Ascending aorta (tissue), 2 donors: ENCODE results near the gene TRIO. TPM values are rescaled to one million over a fixed set of nuclear protein-coding genes. Genes with fewer than 3 reads are reported as not detected.
A peak's percentile ranks its signal among the peaks of the same experiment; 100 is the strongest.

Experiments used
- DNase-seq, 2 donors: peaks; one replicate each; pipeline ENCODE4 v3.0.0-alpha.2; 2019; ENCODE audit warnings: low spot score in 2 of 2
- H3K27ac ChIP-seq, 2 donors: fragments of 200-600 bp; sonication (generic); one replicate each; pipeline ENCODE4 v1.5.1; 2016 to 2017; ENCODE audit warnings: mild to moderate bottlenecking in 1 of 2
- H3K27me3 ChIP-seq: fragments of 200-600 bp; sonication (generic); one replicate; pipeline ENCODE4 v1.5.1; 2017
- H3K36me3 ChIP-seq, 2 donors: fragments of 200-600 bp; sonication (generic); one replicate each; pipeline ENCODE4 v1.5.1; 2016
- H3K4me1 ChIP-seq, 2 donors: fragments of 200-600 bp; sonication (generic); one replicate each; pipeline ENCODE4 v1.5.1; 2016 to 2017; ENCODE audit warnings: mild to moderate bottlenecking in 1 of 2
- H3K4me3 ChIP-seq, 2 donors: fragments of 200-600 bp; sonication (generic); one replicate each; pipeline ENCODE4 v1.5.1; 2016 to 2017; ENCODE audit warnings: mild to moderate bottlenecking in 1 of 2
- H3K9me3 ChIP-seq, 2 donors: fragments of 200-600 bp; sonication (generic); one replicate each; pipeline ENCODE4 v1.5.1; 2016
- CTCF ChIP-seq, 3 experiments: fragments of 200-600 bp in 2 of 3; fragments of 450-650 bp in 1 of 3; sonication (generic) in 2 of 3; IDR thresholded peaks; one replicate each; pipeline ENCODE4 v1.5.1; 2016 to 2019; ENCODE audit warnings: antibody characterized with exemption in 3 of 3, mild to moderate bottlenecking in 1 of 3, moderate library complexity in 1 of 3
- intact Hi-C: fragments of 100-400 bp; cut with DNase I; formaldehyde crosslinking; loops from one replicate; pipeline ENCODE4 v1.15.1; 2023
- total RNA-seq: library from RNA; depleted of rRNA; stranded (reverse); fragments of >200 nt; gene quantifications from one replicate; pipeline ENCODE4 v1.1.0, GENCODE V29; 2016

TRIO gene
- total RNA-seq, 1 donor from 2014 or later = 262 TPM

DNA sequence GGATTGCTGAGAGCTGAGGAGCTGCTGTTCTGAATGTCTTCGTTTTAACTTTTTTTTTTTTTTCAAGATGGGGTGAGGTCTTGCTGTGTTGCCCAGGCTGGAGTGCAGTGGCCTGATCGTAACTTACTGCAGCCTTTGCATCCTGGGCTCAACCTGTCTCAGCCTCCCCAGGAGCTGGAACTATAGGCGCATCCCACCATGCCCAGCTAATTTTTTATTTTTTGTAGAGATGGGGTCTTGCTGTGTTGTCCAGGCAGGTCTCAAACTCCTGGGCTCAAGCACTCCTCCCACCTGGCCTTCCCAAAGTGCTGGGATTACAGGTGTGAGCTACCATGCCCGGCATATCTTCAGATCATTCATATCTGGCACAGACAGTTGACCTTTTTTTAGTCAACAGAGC lies 46.5 kb downstream of the TRIO start:
- DNase-seq = no peak
- peaks cover 35 to 74% of the 10 kb centered on the region in 2 donors for H3K4me1 ChIP-seq
- intact Hi-C loops = loop anchor here (1.0 to 10.0 kb wide), 8 partner anchors 15 to 475 kb away; partner anchors contain the start of gene OTULIN
- no peaks in the 10 kb centered on the region for H3K36me3 ChIP-seq
- TF ChIP-seq CTCF (IDR thresholded peaks at IDR 0.05) = no peak
- peak overlapping the region; percentile 95 to 99 for H3K27ac ChIP-seq
- H3K27me3 ChIP-seq = no peaks in the 10 kb centered on the region
- H3K4me3 ChIP-seq = peak overlapping the region in 1 of 2 donors; percentile 46
- H3K9me3 ChIP-seq = no peaks in the 10 kb centered on the region

- peak overlapping the region; percentile 95 to 99 for H3K27ac ChIP-seq
- no peak for TF ChIP-seq CTCF (IDR thresholded peaks at IDR 0.05)
- H3K4me1 ChIP-seq = peaks cover 29 to 66% of the 10 kb centered on the region in 2 donors
- no peaks in the 10 kb centered on the region for H3K27me3 ChIP-seq
- intact Hi-C loops = loop anchor here (1.0 to 5.0 kb wide), 5 partner anchors 14 to 83 kb away; no protein-coding TSS in a partner anchor
- H3K9me3 ChIP-seq = no peaks in the 10 kb centered on the region
- peak overlapping the region in 1 of 2 donors; percentile 46 for H3K4me3 ChIP-seq
- DNase-seq = peak in 1 of 2 donors; percentile 89
- H3K36me3 ChIP-seq = no peaks in the 10 kb centered on the region
These were observed 47.3 kb downstream of the TRIO start for GRCh38 chr5:14190194-14191164.

- peak overlapping the region; percentile 82 to 88 for H3K27ac ChIP-seq
- intact Hi-C loops = loop anchor here (2.0 to 5.0 kb wide), 4 partner anchors 13 to 84 kb away; no protein-coding TSS in a partner anchor
- no peak overlapping the region for H3K4me3 ChIP-seq
- peaks cover 26 to 60% of the 10 kb centered on the region in 2 donors for H3K4me1 ChIP-seq
- H3K36me3 ChIP-seq = no peaks in the 10 kb centered on the region
- H3K9me3 ChIP-seq = no peaks in the 10 kb centered on the region
- DNase-seq = no peak
- no peak for TF ChIP-seq CTCF (IDR thresholded peaks at IDR 0.05)
- H3K27me3 ChIP-seq = no peaks in the 10 kb centered on the region
These were observed 48.2 kb downstream of the TRIO start for GRCh38 chr5:14191325-14191724.

- no peak for TF ChIP-seq CTCF (IDR thresholded peaks at IDR 0.05)
- Histone ChIP-seq H3K4me1 (peaks cover 20 to 49% of the 10 kb centered on the region in 2 donors), H3K4me3 (no peak overlapping the region), H3K36me3 (no peaks in the 10 kb centered on the region), H3K27ac (no peak overlapping the region), H3K27me3 (no peaks in the 10 kb centered on the region), H3K9me3 (no peaks in the 10 kb centered on the region)
- intact Hi-C loops = loop anchor here (5.0 kb wide), 1 partner anchor 86 kb away; no protein-coding TSS in a partner anchor
- DNase-seq = no peak
These were observed 50.4 kb downstream of the TRIO start for GRCh38 chr5:14193496-14193895.

- TF ChIP-seq CTCF (IDR thresholded peaks at IDR 0.05) = no peak
- no peak for DNase-seq
- Histone ChIP-seq H3K27ac (no peak overlapping the region), H3K27me3 (no peaks in the 10 kb centered on the region), H3K4me1 (peaks cover 11 to 54% of the 10 kb centered on the region in 2 donors), H3K9me3 (no peaks in the 10 kb centered on the region), H3K36me3 (no peaks in the 10 kb centered on the region), H3K4me3 (no peak overlapping the region)
- intact Hi-C loops = no loop called here
These were observed 52.4 kb downstream of the TRIO start for GRCh38 chr5:14195588-14195987.
